Naive thymus-derived CD4-positive, alpha-beta T cell (primary cell): ENCODE measurements around the gene B4GALT1. TPM values are rescaled to one million over a fixed set of nuclear protein-coding genes. Genes with fewer than 3 reads are reported as not detected.
A peak's percentile ranks its signal among the peaks of the same experiment; 100 is the strongest.

Source experiments
- ATAC-seq: fragments of 150-1000 bp; cut with Tn5 transposase; 2 replicates; pipeline ENCODE4 v1.10.0; 2021; ENCODE audit warnings: mild to moderate bottlenecking, moderate library complexity
- CTCF ChIA-PET: fragments of 350-600 bp; sonication (Branson Sonifier 250); formaldehyde crosslinking; loops from one replicate; lab custom pipeline; 2021; ENCODE audit warnings: antibody characterized with exemption; lab: Charles Lee
- POLR2A ChIA-PET: fragments of 350-600 bp; sonication (Branson Sonifier 250); formaldehyde crosslinking; loops from one replicate; lab custom pipeline; 2021; ENCODE audit warnings: antibody characterized with exemption, inconsistent platforms; lab: Charles Lee
- DNase-seq, 9 donors: peaks; one replicate each; pipeline versions ENCODE4 v3.0.0 to v3.0.0-alpha.2; 2020 to 2022; ENCODE audit warnings: mixed read lengths in 1 of 9
- H3K27ac ChIP-seq: one replicate; pipeline ENCODE4 v1.7.0; 2013; ENCODE audit warnings: mild to moderate bottlenecking, low read depth, low read length, moderate library complexity
- H3K27me3 ChIP-seq, 2 donors: one replicate each; pipeline ENCODE4 v1.7.0; 2013; ENCODE audit warnings: low read length in 2 of 2, mild to moderate bottlenecking in 2 of 2, moderate library complexity in 2 of 2; ENCODE audit not compliant: control insufficient read depth in 2 of 2, insufficient read depth in 2 of 2
- H3K36me3 ChIP-seq, 3 experiments: 1 replicate in 2 of 3; 2 replicates in 1 of 3; pipeline ENCODE4 v1.7.0; 2013; ENCODE audit warnings: low read length in 3 of 3, mild to moderate bottlenecking in 3 of 3, moderate library complexity in 1 of 3; ENCODE audit not compliant: insufficient read depth in 3 of 3, control insufficient read depth in 2 of 3
- H3K4me1 ChIP-seq, 2 donors: one replicate each; pipeline ENCODE4 v1.7.0; 2013; ENCODE audit warnings: low read length in 2 of 2, mild to moderate bottlenecking in 2 of 2, moderate library complexity in 1 of 2; ENCODE audit not compliant: control insufficient read depth in 2 of 2, insufficient read depth in 2 of 2
- H3K4me3 ChIP-seq: 2 replicates; pipeline ENCODE4 v1.7.0; 2013; ENCODE audit warnings: mild to moderate bottlenecking, low read length
- H3K9me3 ChIP-seq, 3 experiments: 1 replicate in 2 of 3; 2 replicates in 1 of 3; pipeline ENCODE4 v1.7.0; 2013; ENCODE audit warnings: low read length in 3 of 3; ENCODE audit not compliant: control insufficient read depth in 2 of 3
- H3K27ac Mint-ChIP-seq, 9 donors: one replicate each; pipeline ENCODE4 v1.8.0; 2020 to 2022; ENCODE audit warnings: mixed read lengths in 9 of 9, mild to moderate bottlenecking in 8 of 9, moderate library complexity in 5 of 9, inconsistent platforms in 2 of 9
- H3K27me3 Mint-ChIP-seq, 5 donors: one replicate each; pipeline ENCODE4 v1.8.0; 2021 to 2022; ENCODE audit warnings: mixed read lengths in 5 of 5, mild to moderate bottlenecking in 1 of 5
- H3K36me3 Mint-ChIP-seq, 5 donors: one replicate each; pipeline ENCODE4 v1.8.0; 2020 to 2022; ENCODE audit warnings: mixed read lengths in 5 of 5, mild to moderate bottlenecking in 3 of 5, inconsistent platforms in 1 of 5
- H3K4me1 Mint-ChIP-seq, 7 donors: one replicate each; pipeline ENCODE4 v1.8.0; 2020 to 2022; ENCODE audit warnings: mixed read lengths in 7 of 7, mild to moderate bottlenecking in 3 of 7, inconsistent platforms in 1 of 7
- H3K4me3 Mint-ChIP-seq, 10 donors: one replicate each; pipeline ENCODE4 v1.8.0; 2020 to 2022; ENCODE audit warnings: mild to moderate bottlenecking in 10 of 10, mixed read lengths in 10 of 10, moderate library complexity in 6 of 10, inconsistent platforms in 2 of 10
- H3K9me3 Mint-ChIP-seq, 11 donors: one replicate each; pipeline ENCODE4 v1.8.0; 2020 to 2022; ENCODE audit warnings: mixed read lengths in 11 of 11, mild to moderate bottlenecking in 4 of 11, inconsistent platforms in 1 of 11, moderate library complexity in 1 of 11
- intact Hi-C, 2 donors: fragments of 100-400 bp; cut with micrococcal nuclease; formaldehyde crosslinking; loops; one replicate each; pipeline ENCODE4 v1.15.1; 2023
- polyA plus RNA-seq, 2 donors: library from polyadenylated mRNA; unstranded; fragments of 300-500 nt; fragmentation: Illumina TruSeq; gene quantifications; one replicate each; pipeline ENCODE4 v1.2.3, GENCODE V29; 2021
- total RNA-seq, 6 experiments: library from RNA in 5 of 6; stranded (reverse) in 5 of 6; gene quantifications; 1 replicate in 5 of 6; 2 replicates in 1 of 6; pipeline ENCODE4 v1.2.3 and lab custom pipeline; 2021 to 2026

Gene B4GALT1
- total and polyA plus RNA-seq, 7 experiments from 2014 or later, result 12.9 to 86.2 (median 41.3) TPM

GRCh38 chr9:33202018-33202417 is 34.9 kb upstream of the B4GALT1 start:
- intact Hi-C loops, result loop anchor here in 1 of 2 donors (2.0 kb wide), 1 partner anchor 23 kb away; no protein-coding TSS in a partner anchor
- H3K27ac Mint-ChIP-seq, result peak overlapping the region in 2 of 9 donors; percentile 4 to 33

DNA sequence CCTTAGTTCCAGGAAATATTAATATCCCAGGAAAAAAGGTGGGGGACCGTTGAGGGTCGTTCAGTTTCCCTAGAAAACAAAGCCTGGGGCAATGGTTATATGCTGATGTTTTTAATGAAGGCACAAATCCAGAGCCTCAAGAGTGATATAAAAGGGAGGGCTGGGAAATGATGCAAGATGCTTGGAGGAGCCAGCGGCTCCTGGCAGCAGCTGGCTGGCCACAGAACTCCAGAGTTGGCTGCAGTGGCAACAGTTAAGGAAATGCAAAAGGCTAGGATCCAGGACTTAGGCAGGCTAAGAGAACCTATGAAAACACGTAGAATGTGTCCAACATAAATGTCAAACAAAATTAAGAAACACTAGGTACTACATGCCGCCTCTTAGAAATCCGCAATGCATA is 31.0 kb upstream of the B4GALT1 start:
- no peaks in the 10 kb centered on the region for H3K9me3 ChIP-seq
- H3K36me3 ChIP-seq, result no peaks in the 10 kb centered on the region
- H3K4me1 ChIP-seq, result peaks cover 0 to 4% of the 10 kb centered on the region in 2 donors
- ATAC-seq (no peak), DNase-seq (no peak)
- Mint-ChIP-seq H3K4me3 (no peak overlapping the region), H3K4me1 (peaks cover 0 to 20% (median 4%) of the 10 kb centered on the region in 7 donors), H3K27ac (no peak overlapping the region), H3K9me3 (no peaks in the 10 kb centered on the region), H3K36me3 (no peaks in the 10 kb centered on the region), H3K27me3 (peaks cover 0 to 8% (median 0%) of the 10 kb centered on the region in 5 donors)
- H3K4me3 ChIP-seq, result no peak overlapping the region
- H3K27ac ChIP-seq, result no peak overlapping the region
- intact Hi-C loops, result no loop called here
- ChIA-PET POLR2A (no interaction called here), CTCF (no interaction called here)
- H3K27me3 ChIP-seq, result no peaks in the 10 kb centered on the region

More at GRCh38 chr9:33202018-33202417, 34.9 kb upstream of the B4GALT1 start:
- ChIA-PET CTCF (interaction anchor here (0.5 to 0.6 kb wide), 2 partner anchors 11 to 173 kb away, joined by 4 to 5 read pairs; no protein-coding TSS in a partner anchor), POLR2A (no interaction called here)
- H3K4me3 Mint-ChIP-seq, result peak overlapping the region in 1 of 10 donors; percentile 0
- H3K9me3 Mint-ChIP-seq, result no peaks in the 10 kb centered on the region
- no peak overlapping the region for H3K4me3 ChIP-seq
- H3K27me3 ChIP-seq, result no peaks in the 10 kb centered on the region
- peaks cover 0 to 4% of the 10 kb centered on the region in 2 donors for H3K4me1 ChIP-seq
- H3K36me3 Mint-ChIP-seq, result no peaks in the 10 kb centered on the region
- H3K4me1 Mint-ChIP-seq, result peaks cover 0 to 24% (median 4%) of the 10 kb centered on the region in 7 donors
- H3K27me3 Mint-ChIP-seq, result peaks cover 0 to 22% (median 0%) of the 10 kb centered on the region in 5 donors
- H3K27ac ChIP-seq, result no peak overlapping the region
- no peak for ATAC-seq
- DNase-seq, result no peak
- H3K36me3 ChIP-seq, result no peaks in the 10 kb centered on the region
- H3K9me3 ChIP-seq, result no peaks in the 10 kb centered on the region

GRCh38 chr9:33197279-33198152 is 30.4 kb upstream of the B4GALT1 start:
- ATAC-seq (no peak), DNase-seq (no peak)
- Histone ChIP-seq H3K4me1 (peaks cover 0 to 4% of the 10 kb centered on the region in 2 donors), H3K27me3 (no peaks in the 10 kb centered on the region), H3K27ac (no peak overlapping the region), H3K9me3 (no peaks in the 10 kb centered on the region), H3K4me3 (no peak overlapping the region), H3K36me3 (no peaks in the 10 kb centered on the region)
- no peaks in the 10 kb centered on the region for H3K9me3 Mint-ChIP-seq
- no peaks in the 10 kb centered on the region for H3K36me3 Mint-ChIP-seq
- intact Hi-C loops, result no loop called here
- H3K4me1 Mint-ChIP-seq, result peaks cover 0 to 14% (median 0%) of the 10 kb centered on the region in 7 donors
- POLR2A ChIA-PET, result no interaction called here
- no peak overlapping the region for H3K4me3 Mint-ChIP-seq
- H3K27me3 Mint-ChIP-seq, result peaks cover 0 to 8% (median 0%) of the 10 kb centered on the region in 5 donors
- CTCF ChIA-PET, result interaction anchor here (0.8 kb wide), 1 partner anchor 10 kb away, joined by 3 read pairs; no protein-coding TSS in a partner anchor
- no peak overlapping the region for H3K27ac Mint-ChIP-seq

- ChIA-PET POLR2A (interaction anchor here (0.6 kb wide), 1 partner anchor 43 kb away, joined by 6 read pairs; no protein-coding TSS in a partner anchor), CTCF (interaction anchor here (0.8 to 1.1 kb wide), 2 partner anchors 9 to 26 kb away, joined by 3 read pairs; no protein-coding TSS in a partner anchor)
- intact Hi-C loops, result no loop called here
- Histone ChIP-seq H3K27me3 (no peaks in the 10 kb centered on the region), H3K9me3 (no peaks in the 10 kb centered on the region), H3K4me1 (no peaks in the 10 kb centered on the region), H3K36me3 (no peaks in the 10 kb centered on the region), H3K4me3 (no peak overlapping the region), H3K27ac (no peak overlapping the region)
- no peak overlapping the region for H3K27ac Mint-ChIP-seq
- DNase-seq (no peak), ATAC-seq (no peak)
- H3K36me3 Mint-ChIP-seq, result no peaks in the 10 kb centered on the region
- H3K27me3 Mint-ChIP-seq, result peaks cover 0 to 8% (median 0%) of the 10 kb centered on the region in 5 donors
- no peaks in the 10 kb centered on the region for H3K9me3 Mint-ChIP-seq
- no peak overlapping the region for H3K4me3 Mint-ChIP-seq
- H3K4me1 Mint-ChIP-seq, result peaks cover 0 to 7% (median 0%) of the 10 kb centered on the region in 7 donors
Measured at GRCh38 chr9:33196736-33197135, 29.6 kb upstream of the B4GALT1 start.

- ChIA-PET POLR2A (no interaction called here), CTCF (no interaction called here)
- Histone ChIP-seq H3K27ac (no peak overlapping the region), H3K36me3 (no peaks in the 10 kb centered on the region), H3K27me3 (no peaks in the 10 kb centered on the region), H3K4me1 (no peaks in the 10 kb centered on the region), H3K9me3 (no peaks in the 10 kb centered on the region), H3K4me3 (no peak overlapping the region)
- no peak overlapping the region for H3K27ac Mint-ChIP-seq
- ATAC-seq (no peak), DNase-seq (no peak)
- no peaks in the 10 kb centered on the region for H3K4me1 Mint-ChIP-seq
- H3K27me3 Mint-ChIP-seq, result peaks cover 0 to 6% (median 0%) of the 10 kb centered on the region in 5 donors
- H3K9me3 Mint-ChIP-seq, result no peaks in the 10 kb centered on the region
- H3K36me3 Mint-ChIP-seq, result no peaks in the 10 kb centered on the region
- no peak overlapping the region for H3K4me3 Mint-ChIP-seq
- intact Hi-C loops, result no loop called here
Measured at GRCh38 chr9:33193818-33194217, 26.7 kb upstream of the B4GALT1 start.

DNA sequence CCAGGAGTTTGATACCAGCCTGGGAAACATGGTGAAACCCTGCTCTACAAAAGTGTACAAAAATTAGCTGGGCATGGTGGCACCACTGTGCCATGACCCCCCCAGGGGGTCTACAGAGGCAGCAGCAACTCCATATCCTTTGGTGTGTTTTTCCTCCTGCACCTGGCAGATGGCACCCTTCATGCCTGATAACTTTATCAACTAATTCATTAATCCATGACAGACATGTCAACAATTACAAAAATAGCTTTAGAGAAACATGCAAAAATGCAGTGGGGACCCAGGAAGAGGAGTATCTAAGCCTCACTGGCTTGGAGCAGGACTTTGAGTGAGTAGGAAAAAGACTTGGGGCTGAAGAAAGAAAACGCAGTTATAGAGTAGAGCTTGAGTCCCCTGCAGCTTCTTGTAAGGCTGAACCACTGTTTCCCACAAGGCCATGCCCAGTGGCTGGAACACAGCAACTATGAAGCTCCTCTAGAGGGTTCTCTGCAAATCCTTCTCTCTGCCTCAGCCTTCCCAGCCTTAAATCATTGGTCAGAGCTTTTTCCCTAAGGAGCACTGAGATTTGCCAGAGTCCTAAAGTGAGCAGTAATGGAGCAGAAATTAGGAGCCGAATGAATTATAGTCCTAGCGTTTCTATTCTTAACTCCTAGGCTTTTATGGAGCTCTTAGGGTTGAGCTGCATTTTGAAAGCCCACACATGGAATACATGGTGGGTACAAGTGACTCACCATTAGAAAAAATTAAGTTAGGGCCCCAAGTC is 25.5 kb upstream of the B4GALT1 start:
- Mint-ChIP-seq H3K27me3 (peaks cover 0 to 5% (median 0%) of the 10 kb centered on the region in 5 donors), H3K36me3 (no peaks in the 10 kb centered on the region), H3K4me1 (peaks cover 0 to 2% (median 0%) of the 10 kb centered on the region in 7 donors), H3K4me3 (no peak overlapping the region), H3K9me3 (no peaks in the 10 kb centered on the region), H3K27ac (no peak overlapping the region)
- CTCF ChIA-PET, result no interaction called here
- Histone ChIP-seq H3K4me3 (no peak overlapping the region), H3K27me3 (no peaks in the 10 kb centered on the region), H3K9me3 (no peaks in the 10 kb centered on the region), H3K27ac (no peak overlapping the region), H3K4me1 (no peaks in the 10 kb centered on the region), H3K36me3 (no peaks in the 10 kb centered on the region)
- DNase-seq, result no peak
- POLR2A ChIA-PET, result no interaction called here
- no peak for ATAC-seq
- intact Hi-C loops, result no loop called here
